CD14-positive monocyte (primary cell): ENCODE data around the gene LEPROT. TPM values are rescaled to one million over a fixed set of nuclear protein-coding genes. Genes with fewer than 3 reads are reported as not detected.

Experiments used
- DNase-seq, 3 donors: peaks; one replicate each; pipeline ENCODE4 v3.0.0-alpha.2; 2011 to 2022
- H2AFZ ChIP-seq: 2 replicates; pipeline ENCODE4 v1.6.0; 2012; ENCODE audit warnings: mild to moderate bottlenecking, low read depth, low read length, inconsistent platforms; ENCODE audit not compliant: insufficient read depth, poor library complexity, severe bottlenecking
- H3K27ac ChIP-seq, 2 donors: 1 replicate in 1 of 2; 2 replicates in 1 of 2; pipeline ENCODE4 v1.5.1; 2012 to 2013; ENCODE audit warnings: low read length in 2 of 2, control low read depth in 1 of 2, inconsistent platforms in 1 of 2, low read depth in 1 of 2, mild to moderate bottlenecking in 1 of 2
- H3K27me3 ChIP-seq, 2 donors: one replicate each; pipeline versions ENCODE4 v1.6.0 to v1.6.1; 2011 to 2013; ENCODE audit warnings: low read length in 2 of 2; ENCODE audit not compliant: control insufficient read depth in 2 of 2, insufficient read depth in 2 of 2
- H3K36me3 ChIP-seq, 2 donors: replicated peaks in 1 of 2; 1 replicate in 1 of 2; 2 replicates in 1 of 2; pipeline versions ENCODE4 v1.5.1 to v1.6.1; 2012 to 2013; ENCODE audit warnings: low read length in 2 of 2, control low read depth in 1 of 2, inconsistent platforms in 1 of 2, mild to moderate bottlenecking in 1 of 2; ENCODE audit not compliant: insufficient read depth in 2 of 2, control insufficient read depth in 1 of 2
- H3K4me1 ChIP-seq, 2 donors: 1 replicate in 1 of 2; 2 replicates in 1 of 2; pipeline versions ENCODE4 v1.5.1 to v1.6.1; 2012 to 2013; ENCODE audit warnings: low read length in 2 of 2, control low read depth in 1 of 2, inconsistent platforms in 1 of 2, mild to moderate bottlenecking in 1 of 2, moderate library complexity in 1 of 2; ENCODE audit not compliant: insufficient read depth in 2 of 2, control insufficient read depth in 1 of 2
- H3K4me2 ChIP-seq: replicated peaks from 2 replicates; pipeline ENCODE3; 2012; ENCODE audit warnings: low read length, moderate library complexity, mild to moderate bottlenecking; ENCODE audit not compliant: poor library complexity, severe bottlenecking; ENCODE audit errors: extremely low read depth
- H3K4me3 ChIP-seq, 3 experiments: fragments of 200-600 bp in 1 of 3; sonication (generic) in 1 of 3; replicated peaks in 1 of 3; 1 replicate in 2 of 3; 2 replicates in 1 of 3; pipeline ENCODE4 v1.5.1; 2011 to 2013; ENCODE audit warnings: low read length in 3 of 3, mild to moderate bottlenecking in 3 of 3, control low read depth in 2 of 3, low read depth in 2 of 3, inconsistent platforms in 1 of 3, moderate library complexity in 1 of 3
- H3K79me2 ChIP-seq: 2 replicates; pipeline ENCODE4 v1.6.0; 2012; ENCODE audit warnings: mild to moderate bottlenecking, control low read depth, inconsistent platforms, low read length, moderate library complexity; ENCODE audit not compliant: insufficient read depth
- H3K9ac ChIP-seq: 2 replicates; pipeline ENCODE4 v1.6.0; 2017; ENCODE audit warnings: low read length, mild to moderate bottlenecking; ENCODE audit not compliant: insufficient read depth, poor library complexity, severe bottlenecking
- H3K9me3 ChIP-seq, 2 donors: replicated peaks in 1 of 2; 1 replicate in 1 of 2; 2 replicates in 1 of 2; pipeline versions ENCODE4 v1.5.1 to v1.6.1; 2012 to 2013; ENCODE audit warnings: low read length in 2 of 2, control low read depth in 1 of 2; ENCODE audit not compliant: control insufficient read depth in 1 of 2, insufficient read depth in 1 of 2
- H4K20me1 ChIP-seq: 2 replicates; pipeline ENCODE4 v1.6.0; 2012; ENCODE audit warnings: mild to moderate bottlenecking, low read length, control low read depth, moderate library complexity; ENCODE audit not compliant: insufficient read depth
- H3K27ac Mint-ChIP-seq, 7 donors: one replicate each; pipeline ENCODE4 v1.8.0; 2020; ENCODE audit warnings: mild to moderate bottlenecking in 7 of 7, mixed read lengths in 7 of 7, moderate library complexity in 6 of 7, inconsistent platforms in 2 of 7
- H3K27me3 Mint-ChIP-seq, 3 donors: one replicate each; pipeline ENCODE4 v1.8.0; 2021 to 2022; ENCODE audit warnings: low read depth in 3 of 3, mild to moderate bottlenecking in 3 of 3, mixed read lengths in 3 of 3, moderate library complexity in 3 of 3, inconsistent platforms in 1 of 3
- H3K36me3 Mint-ChIP-seq, 2 donors: one replicate each; pipeline ENCODE4 v1.8.0; 2020; ENCODE audit warnings: mixed read lengths in 2 of 2, inconsistent platforms in 1 of 2, mild to moderate bottlenecking in 1 of 2
- H3K4me1 Mint-ChIP-seq: one replicate; pipeline ENCODE4 v1.8.0; 2020; ENCODE audit warnings: mild to moderate bottlenecking, mixed read lengths
- H3K4me3 Mint-ChIP-seq, 2 donors: one replicate each; pipeline ENCODE4 v1.8.0; 2020; ENCODE audit warnings: mild to moderate bottlenecking in 2 of 2, mixed read lengths in 2 of 2, moderate library complexity in 1 of 2
- H3K9me3 Mint-ChIP-seq, 7 donors: one replicate each; pipeline ENCODE4 v1.8.0; 2020 to 2022; ENCODE audit warnings: mixed read lengths in 7 of 7, mild to moderate bottlenecking in 6 of 7, moderate library complexity in 6 of 7, inconsistent platforms in 2 of 7
- CTCF ChIP-seq: fragments of 200-600 bp; IDR thresholded peaks from one replicate; pipeline ENCODE4 v1.8.0; 2022; ENCODE audit warnings: antibody characterized with exemption, mild to moderate bottlenecking
- WGBS: methylation state at CpG from one replicate; pipeline ENCODE4 v1.1.5; 2013; ENCODE audit warnings: missing lambda C conversion rate; ENCODE audit not compliant: insufficient coverage; 5-methylcytosine and 5-hydroxymethylcytosine counted together
- intact Hi-C, 2 donors: fragments of 100-400 bp; cut with micrococcal nuclease; formaldehyde crosslinking; loops; one replicate each; pipeline versions ENCODE4 v1.15.0 to v1.15.1; 2023
- polyA plus RNA-seq, 3 donors: library from polyadenylated mRNA; depleted of rRNA in 1 of 3; unstranded in 2 of 3; stranded (reverse) in 1 of 3; fragments of 300-500 nt in 2 of 3; fragments of >200 nt in 1 of 3; fragmentation: Illumina TruSeq in 2 of 3; gene quantifications; 1 replicate in 2 of 3; 2 replicates in 1 of 3; pipeline ENCODE4 v1.2.3, GENCODE V29; 2012 to 2021

Gene LEPROT
- polyA plus RNA-seq, 3 donors: 56.3 to 75.0 (median 74.7) TPM

GRCh38 chr1:65425697-65426096 is 5.2 kb downstream of the LEPROT start:
- Mint-ChIP-seq H3K4me1 (peaks cover 17% of the 10 kb centered on the region), H3K9me3 (peaks cover 0 to 5% (median 0%) of the 10 kb centered on the region in 7 donors), H3K27ac (peak overlapping the region in 5 of 7 donors; percentile 22 to 47 (median 42)), H3K27me3 (no peaks in the 10 kb centered on the region), H3K36me3 (peaks cover 52 to 53% of the 10 kb centered on the region in 2 donors), H3K4me3 (no peak overlapping the region)
- Histone ChIP-seq H3K9me3 (no peaks in the 10 kb centered on the region), H3K4me2 (no peak overlapping the region), H3K9ac (no peak overlapping the region), H3K79me2 (peaks cover 64% of the 10 kb centered on the region), H3K27ac (peak overlapping the region in 1 of 2 donors; percentile 18), H4K20me1 (peaks cover 85% of the 10 kb centered on the region), H3K4me1 (peaks cover 32 to 42% of the 10 kb centered on the region in 2 donors), H3K4me3 (no peak overlapping the region), H3K27me3 (no peaks in the 10 kb centered on the region), H2AFZ (no peak overlapping the region), H3K36me3 (peaks cover 40 to 56% of the 10 kb centered on the region in 2 donors)
- DNase-seq: no peak
- TF ChIP-seq CTCF: no peak
- 96% methylated on average over 3 of the region's 3 CpGs for WGBS
- intact Hi-C loops: loop anchor here (10.0 kb wide), 3 partner anchors 181 to 371 kb away; no protein-coding TSS in a partner anchor

GRCh38 chr1:65429078-65429477 is 8.6 kb downstream of the LEPROT start:
- Histone ChIP-seq H2AFZ (no peak overlapping the region), H4K20me1 (peaks cover 86% of the 10 kb centered on the region), H3K79me2 (peaks cover 40% of the 10 kb centered on the region), H3K4me2 (no peak overlapping the region), H3K4me1 (peaks cover 9 to 15% of the 10 kb centered on the region in 2 donors), H3K9ac (no peak overlapping the region), H3K9me3 (no peaks in the 10 kb centered on the region), H3K27me3 (no peaks in the 10 kb centered on the region), H3K4me3 (no peak overlapping the region), H3K27ac (peak overlapping the region in 1 of 2 donors; percentile 48), H3K36me3 (peaks cover 63 to 87% of the 10 kb centered on the region in 2 donors)
- no peaks in the 10 kb centered on the region for H3K27me3 Mint-ChIP-seq
- no peak for DNase-seq
- peaks cover 71 to 73% of the 10 kb centered on the region in 2 donors for H3K36me3 Mint-ChIP-seq
- H3K4me3 Mint-ChIP-seq: no peak overlapping the region
- intact Hi-C loops: loop anchor here (10.0 kb wide), 3 partner anchors 184 to 374 kb away; no protein-coding TSS in a partner anchor
- H3K4me1 Mint-ChIP-seq: peaks cover 21% of the 10 kb centered on the region
- H3K9me3 Mint-ChIP-seq: peaks cover 0 to 5% (median 0%) of the 10 kb centered on the region in 7 donors
- WGBS: 87% methylated on average over 2 of the region's 2 CpGs
- no peak for TF ChIP-seq CTCF
- peak overlapping the region; percentile 24 to 80 (median 69) for H3K27ac Mint-ChIP-seq
